ENCODE data around the gene TSHB.

DNA sequence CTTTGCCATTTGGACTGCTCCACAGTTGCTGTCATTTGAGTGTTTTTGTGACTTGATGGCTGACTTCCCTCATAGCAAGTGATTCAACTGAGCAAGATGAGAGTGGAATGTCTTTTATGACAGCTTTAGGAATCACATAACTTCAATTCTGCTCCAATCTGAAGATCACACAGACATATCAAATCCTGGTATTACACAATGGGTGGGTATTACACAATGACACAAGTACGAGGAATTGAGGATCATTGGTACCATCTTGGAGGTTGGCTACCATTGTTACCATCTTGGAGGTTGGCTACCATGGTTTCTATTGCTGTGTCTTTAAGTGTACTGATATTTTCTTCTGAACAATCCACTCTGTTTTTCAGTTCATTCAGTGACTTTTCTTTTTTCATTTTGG is 8.5 kb upstream of the TSHB start:
- TF ChIP-seq, protein P1, sequence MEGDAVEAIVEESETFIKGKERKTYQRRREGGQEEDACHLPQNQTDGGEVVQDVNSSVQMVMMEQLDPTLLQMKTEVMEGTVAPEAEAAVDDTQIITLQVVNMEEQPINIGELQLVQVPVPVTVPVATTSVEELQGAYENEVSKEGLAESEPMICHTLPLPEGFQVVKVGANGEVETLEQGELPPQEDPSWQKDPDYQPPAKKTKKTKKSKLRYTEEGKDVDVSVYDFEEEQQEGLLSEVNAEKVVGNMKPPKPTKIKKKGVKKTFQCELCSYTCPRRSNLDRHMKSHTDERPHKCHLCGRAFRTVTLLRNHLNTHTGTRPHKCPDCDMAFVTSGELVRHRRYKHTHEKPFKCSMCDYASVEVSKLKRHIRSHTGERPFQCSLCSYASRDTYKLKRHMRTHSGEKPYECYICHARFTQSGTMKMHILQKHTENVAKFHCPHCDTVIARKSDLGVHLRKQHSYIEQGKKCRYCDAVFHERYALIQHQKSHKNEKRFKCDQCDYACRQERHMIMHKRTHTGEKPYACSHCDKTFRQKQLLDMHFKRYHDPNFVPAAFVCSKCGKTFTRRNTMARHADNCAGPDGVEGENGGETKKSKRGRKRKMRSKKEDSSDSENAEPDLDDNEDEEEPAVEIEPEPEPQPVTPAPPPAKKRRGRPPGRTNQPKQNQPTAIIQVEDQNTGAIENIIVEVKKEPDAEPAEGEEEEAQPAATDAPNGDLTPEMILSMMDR (IDR thresholded peaks at IDR 0.05; ENCODE audit: low read depth, low read length), result no peak
- no peak for TF ChIP-seq EZH2phosphoT487 (IDR thresholded peaks at IDR 0.05; ENCODE audit: low read depth)
